Measurements from ENCODE around the gene HEPACAM. TPM values are rescaled to one million over a fixed set of nuclear protein-coding genes. Genes with fewer than 3 reads are reported as not detected.

Gene HEPACAM
- total RNA-seq, 1 donor from 2014 or later = 0.37 TPM

DNA sequence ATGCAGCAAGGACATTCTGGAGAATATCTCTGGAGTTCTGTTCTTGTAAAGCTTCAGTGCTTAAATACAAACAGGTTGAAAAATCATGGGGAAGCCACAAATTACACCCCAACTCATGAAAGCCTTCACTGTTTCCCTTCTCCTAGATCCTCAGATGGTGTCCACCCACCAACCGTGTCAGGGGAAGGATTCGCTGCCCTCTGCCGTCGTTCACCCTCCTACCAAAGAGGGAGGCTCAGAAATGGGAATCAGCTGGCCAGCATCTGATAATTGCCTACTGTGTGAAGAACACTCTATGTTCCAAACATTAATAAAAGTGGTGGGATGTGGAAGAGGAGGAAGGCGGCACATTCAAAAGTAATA is 7.4 kb upstream of the HEPACAM start:
- no peak for DNase-seq (ENCODE audit: low spot score)

DNA sequence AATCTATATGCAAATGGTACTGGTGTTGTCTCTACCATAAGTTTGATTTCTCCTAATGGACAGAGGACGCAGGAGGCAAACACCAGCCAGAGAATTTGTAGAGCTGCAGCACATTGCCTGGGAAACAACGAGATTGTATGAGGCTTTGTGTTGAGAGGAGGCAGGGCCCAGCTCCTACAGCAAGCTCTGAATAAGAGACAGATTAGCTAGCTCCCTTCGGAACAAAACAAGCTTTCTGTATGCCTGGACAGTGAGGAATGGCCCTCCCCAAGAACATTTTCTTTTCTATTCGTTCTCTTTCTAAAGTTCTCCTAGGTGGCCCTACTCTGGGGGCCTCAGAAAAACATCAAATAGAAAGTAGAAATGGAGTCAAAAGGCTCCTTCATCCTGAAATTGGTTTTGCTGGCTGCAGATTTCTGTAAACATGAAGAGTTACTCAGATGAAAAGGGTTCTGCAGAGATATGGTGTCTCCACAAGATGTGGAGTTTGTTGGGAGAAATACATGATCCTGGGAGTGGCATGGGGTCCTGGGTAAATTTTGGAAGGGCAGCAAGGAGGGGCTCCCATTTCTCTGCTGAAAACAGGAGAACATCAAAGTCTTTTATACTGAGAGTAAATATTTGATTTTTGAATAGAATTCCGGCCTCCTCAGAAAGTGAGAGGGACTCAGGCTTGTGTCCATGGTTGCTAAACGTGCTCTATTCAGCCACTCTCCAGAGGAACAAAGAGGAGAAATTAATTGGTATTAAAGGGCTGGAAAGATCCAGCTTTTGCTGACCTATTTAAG is 6.8 kb upstream of the HEPACAM start:
- DNase-seq (ENCODE audit: low spot score) = no peak

DNA sequence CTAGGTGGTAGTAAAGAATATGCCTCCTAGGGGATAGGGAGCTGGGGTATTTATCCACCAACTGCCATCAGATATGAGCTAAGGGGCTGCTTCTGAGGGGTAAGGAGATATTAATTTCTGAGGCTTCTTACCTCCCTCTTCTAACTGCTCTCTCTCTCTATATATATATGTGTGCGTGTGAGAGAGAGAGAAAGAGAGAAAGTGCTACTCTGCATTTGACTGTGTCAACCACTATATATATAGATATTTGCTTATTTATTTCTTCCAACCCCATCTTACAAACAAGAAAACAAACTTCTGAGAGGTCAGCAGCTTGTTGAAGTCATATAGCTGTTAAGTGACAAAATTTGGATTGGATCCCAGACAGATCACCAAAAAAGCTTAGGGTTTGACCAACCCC is 5.9 kb upstream of the HEPACAM start:
- DNase-seq (ENCODE audit: low spot score) = no peak

GRCh38 chr11:124938970-124939369 is 3.1 kb upstream of the HEPACAM start:
- DNase-seq (ENCODE audit: low spot score) = no peak

DNA sequence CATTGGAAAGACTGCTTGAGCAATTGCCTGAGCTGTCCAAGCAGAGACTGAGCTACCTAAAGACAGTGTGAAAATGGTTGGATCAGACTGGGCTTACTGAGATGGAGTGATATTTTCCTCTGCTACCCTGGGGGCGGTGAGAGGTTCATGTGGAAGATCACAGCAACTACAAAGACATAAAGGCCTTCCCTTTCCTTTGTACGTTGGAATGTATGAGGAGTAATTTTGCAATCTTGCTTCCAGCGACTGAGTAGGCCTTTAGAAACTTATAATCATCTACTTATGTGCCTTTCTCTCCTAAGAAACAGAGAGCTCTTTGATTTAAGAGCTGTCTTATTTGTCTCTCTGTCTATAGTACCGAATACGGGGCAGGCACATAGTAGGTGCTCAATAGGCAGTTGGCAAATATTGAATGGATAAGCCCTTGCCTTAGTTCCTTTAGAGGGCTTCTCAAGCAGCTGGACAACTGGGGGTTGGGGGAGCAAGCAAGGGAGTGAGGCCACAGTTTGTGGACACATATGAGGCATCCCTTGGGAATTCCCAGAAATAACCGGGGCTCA is 2.4 kb upstream of the HEPACAM start:
- no peak for DNase-seq (ENCODE audit: low spot score)

- no peak for DNase-seq (ENCODE audit: low spot score)
Measured at GRCh38 chr11:124937336-124937935, 1.6 kb upstream of the HEPACAM start.

GRCh38 chr11:124934862-124935547 is 842 bp downstream of the HEPACAM start:
- no peak for DNase-seq (ENCODE audit: low spot score)

DNA sequence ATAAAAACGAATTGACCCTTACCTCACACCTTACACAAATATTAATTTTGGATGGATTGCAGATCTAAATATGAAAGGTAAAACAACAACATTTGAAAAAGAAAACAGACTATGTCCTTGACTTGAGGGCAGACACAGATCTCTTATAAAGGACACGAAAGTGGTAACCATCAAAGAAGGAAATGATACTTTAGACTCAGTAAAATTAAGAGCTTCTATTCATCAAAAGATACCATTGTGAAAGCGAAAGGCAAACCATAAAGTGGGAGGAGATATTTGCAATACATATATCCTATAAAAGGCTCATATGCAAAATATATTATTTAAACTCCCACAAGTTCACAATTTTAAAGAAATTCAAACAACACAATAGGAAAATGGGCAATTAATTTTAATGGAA is 5.0 kb downstream of the HEPACAM start:
- DNase-seq (ENCODE audit: low spot score) = no peak

- DNase-seq (ENCODE audit: low spot score) = no peak
Measured at GRCh38 chr11:124928942-124929665, 6.7 kb downstream of the HEPACAM start.

DNA sequence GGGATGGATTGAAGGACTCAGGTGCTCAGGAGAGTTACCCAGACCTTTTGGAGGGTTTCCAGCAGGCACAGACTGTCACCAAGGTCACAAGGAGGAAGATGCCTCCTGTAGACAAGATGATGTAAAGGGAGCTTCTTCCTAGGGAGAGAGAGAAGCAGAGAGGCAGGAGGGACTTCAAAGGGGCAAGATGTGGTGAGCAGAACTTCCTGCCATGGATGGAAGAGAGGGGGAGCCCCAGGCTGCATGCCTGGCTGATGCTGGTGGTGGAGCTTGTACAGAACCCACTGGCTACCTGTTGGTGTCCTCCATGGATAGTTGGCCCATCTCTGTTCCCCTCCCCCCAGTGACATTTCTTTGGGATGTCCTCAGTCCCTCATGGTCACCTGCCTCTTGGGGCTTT is 12.6 kb downstream of the HEPACAM start:
- DNase-seq (ENCODE audit: low spot score) = no peak

DNA sequence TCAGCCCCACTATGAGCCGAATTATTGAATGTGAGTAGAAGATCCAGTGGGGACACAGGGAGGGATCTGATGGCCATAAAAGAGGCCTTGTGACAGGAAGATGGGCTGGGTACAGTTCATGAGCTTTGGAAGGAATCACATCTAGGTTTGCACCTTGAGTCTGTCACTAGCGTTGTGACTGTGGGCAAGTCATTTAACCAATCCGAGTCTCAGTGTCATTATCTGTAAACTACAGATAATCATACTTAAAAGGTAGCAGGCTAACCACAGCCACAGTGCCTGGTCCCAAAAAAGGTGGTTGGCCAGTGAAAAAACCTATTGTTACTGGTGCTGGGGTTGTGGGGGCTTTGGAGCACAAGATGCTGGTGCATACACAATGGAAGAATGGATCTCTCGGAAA is 13.0 kb downstream of the HEPACAM start:
- DNase-seq (ENCODE audit: low spot score) = no peak

DNA sequence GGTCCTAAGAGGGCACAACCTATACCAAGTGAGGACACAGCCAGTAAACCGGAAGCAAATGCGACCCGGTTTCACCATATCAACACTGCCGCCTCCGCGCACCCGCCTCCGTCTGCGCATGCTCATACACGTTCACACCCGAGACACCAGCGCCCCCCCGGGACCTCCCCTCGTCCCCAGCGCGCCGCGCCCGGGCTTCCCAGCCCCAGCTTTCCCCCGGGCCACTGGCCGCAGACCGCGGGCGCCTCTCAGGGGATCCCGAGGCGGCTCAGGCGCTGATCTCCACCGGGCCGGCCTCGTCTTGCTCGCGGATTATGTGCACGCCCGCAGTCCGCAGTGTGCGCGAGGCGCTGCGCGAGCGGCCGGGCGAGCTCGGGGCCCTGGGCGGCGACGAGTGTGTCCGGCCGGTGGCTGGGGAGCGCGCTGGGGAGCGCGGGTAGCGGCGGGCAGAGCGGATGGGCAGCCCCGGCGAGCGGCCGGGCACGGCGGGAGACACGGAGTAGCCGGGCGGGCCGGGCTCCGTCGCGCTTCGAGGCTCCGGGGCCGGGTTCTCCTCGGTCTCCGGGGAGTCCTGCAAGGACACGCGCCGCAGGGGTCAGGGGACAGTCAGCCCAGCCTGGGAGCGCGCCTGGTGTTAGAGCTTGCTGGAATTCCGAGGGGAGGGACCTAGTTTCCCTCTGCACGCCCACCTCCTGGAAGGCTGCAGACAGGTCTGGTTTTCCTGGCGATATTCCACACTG is 14.8 kb downstream of the HEPACAM start:
- peak; percentile 62 for DNase-seq (ENCODE audit: low spot score)

DNA sequence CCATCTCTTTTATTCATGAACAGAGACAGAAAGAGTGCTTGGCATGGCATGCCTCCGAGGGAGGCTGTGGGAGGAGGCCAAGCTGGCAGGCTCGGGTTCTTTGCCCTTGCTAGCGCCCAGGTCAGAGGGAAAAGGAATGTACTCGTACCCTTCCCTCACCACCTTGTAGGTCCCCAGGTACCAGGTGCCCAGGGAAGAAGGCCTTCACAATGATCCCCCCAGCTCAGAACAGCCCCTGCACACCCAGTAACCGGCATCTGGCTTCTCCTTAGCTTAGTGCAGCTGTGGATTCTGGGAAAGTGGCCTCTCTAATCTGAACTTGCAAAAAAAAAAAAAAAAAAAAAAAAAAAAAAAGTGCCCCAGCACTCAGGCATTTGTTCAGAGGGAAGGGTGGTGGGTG is 15.5 kb downstream of the HEPACAM start:
- no peak for DNase-seq (ENCODE audit: low spot score)

DNA sequence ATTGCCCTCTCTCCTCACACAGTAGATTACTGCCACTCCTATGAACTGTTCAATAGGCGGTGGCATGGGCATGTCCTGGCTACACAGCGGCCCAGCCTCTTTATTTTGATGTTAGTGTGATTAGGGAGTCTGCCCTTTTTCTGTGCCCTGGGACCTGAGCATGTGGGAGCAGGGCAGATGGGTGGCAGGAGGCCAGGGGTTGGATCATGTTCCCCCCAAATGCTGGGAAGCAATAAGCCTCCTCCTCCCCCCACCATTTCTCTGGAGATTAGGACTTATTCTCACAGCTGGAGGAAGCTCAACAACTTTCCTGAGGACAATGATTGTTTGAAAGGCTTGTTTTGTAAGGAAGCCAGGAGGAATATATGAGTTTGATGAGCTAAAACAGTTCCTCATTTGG is 15.9 kb downstream of the HEPACAM start:
- no peak for DNase-seq (ENCODE audit: low spot score)

DNA sequence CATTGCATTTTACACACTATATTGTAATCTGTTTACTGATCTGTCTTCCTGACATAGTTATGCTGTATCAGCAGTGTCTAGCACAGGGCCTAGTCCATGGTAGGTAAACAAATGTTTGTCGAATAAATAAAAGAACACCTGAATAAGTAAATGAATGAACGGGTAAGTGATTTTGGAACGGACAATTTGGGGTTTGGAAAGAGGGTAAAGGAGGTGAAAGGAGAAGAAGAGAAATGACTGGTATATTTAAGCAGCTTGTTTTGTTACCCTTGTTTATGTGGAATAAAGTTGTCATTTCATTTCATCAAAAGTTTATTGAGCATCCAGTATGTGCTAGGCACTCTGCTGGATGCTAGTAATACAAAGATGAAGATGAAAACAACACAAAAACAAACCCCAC is 16.9 kb downstream of the HEPACAM start, which contains the start of gene HEPN1:
TSS of gene HEPN1 (plus strand) at position 301 of the 400 bp plus-strand sequence.
- no peak for DNase-seq (ENCODE audit: low spot score)

DNA sequence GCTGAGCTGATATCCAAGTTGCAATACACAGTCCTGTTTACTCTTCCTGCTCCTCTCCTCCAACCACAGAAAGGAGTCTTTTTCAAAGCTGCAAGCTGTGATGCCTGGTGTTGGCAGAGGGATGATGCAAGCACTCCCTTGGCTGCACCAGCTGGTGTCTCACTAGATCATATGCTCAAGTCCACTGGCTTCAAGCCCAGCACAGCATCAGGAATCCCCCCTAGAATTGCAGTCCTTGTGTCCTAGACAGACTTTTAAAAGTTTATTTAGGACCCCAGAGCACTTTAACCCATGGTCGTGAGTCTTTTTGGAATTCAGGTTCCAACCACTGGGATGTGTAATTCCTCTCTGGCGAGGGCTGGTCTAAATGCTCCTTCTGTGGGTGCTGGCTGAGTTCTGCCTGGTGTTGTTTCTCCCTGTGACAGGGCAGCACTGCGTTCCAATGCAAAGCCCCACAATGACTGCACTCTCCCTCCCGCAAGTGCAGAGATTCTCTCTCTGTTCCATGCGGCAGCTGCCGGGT is 18.7 kb downstream of the HEPACAM start:
- no peak for DNase-seq (ENCODE audit: low spot score)

GRCh38 chr11:124916370-124916710 is 19.5 kb downstream of the HEPACAM start:
- no peak for DNase-seq (ENCODE audit: low spot score)

DNA sequence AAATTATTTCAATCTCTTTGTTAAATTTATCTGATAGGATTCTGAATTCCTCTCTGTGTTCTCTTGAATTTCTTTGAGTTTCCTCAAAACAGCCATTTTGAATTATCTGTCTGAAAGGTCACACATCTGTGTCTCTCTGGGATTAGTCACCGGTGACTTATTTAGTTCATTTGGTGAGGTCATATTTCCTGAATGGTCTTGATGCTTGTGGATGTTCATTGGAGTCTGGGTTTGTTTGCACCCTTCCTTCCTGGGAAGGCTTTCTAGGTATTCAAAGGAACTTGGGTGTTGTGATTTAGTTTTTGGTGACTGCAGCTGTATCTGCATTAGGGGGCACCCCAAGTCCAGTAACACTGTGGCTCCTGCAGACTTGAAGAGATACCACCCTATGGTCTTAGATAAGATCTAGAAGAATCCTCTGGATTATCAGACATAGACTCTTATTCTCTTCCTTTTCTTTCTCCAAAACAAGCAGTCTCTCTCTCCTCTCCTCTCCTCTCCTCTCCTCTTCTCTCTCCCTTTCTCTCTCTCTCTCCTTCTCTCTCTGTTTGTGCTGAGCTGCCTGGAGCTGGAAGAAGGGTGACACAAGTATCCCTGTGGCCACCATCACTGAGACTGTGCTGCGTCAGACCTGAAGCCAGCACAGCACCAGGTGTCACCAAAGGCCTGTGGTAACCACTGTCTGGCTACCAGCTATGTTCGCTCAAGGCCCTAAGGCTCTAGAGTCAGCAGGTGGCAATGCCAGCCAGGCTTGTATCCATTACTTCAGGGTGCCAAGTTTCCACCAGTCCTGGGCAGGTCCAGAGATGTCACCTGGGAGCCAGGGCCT is 20.1 kb downstream of the HEPACAM start:
- no peak for DNase-seq (ENCODE audit: low spot score)

DNA sequence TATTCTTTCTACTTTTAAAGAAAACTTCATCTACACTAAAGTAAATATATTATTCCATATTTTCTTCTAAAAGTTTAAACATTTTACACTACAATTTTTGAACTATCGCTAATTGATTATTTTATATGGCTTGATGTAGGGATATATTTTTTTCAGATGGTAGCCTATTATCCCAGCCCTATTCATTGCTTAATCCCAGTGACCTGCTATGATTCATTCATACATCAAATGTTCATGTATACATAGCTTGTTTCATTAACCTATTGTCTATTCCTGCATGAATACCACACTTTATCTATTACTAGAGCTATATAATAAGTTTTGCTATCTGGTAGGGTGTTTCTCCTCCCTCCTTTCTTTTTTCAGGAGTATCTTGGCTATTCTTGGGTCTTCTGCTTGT is 33.2 kb downstream of the HEPACAM start:
- no peak for DNase-seq (ENCODE audit: low spot score)

- DNase-seq (ENCODE audit: low spot score) = no peak
Measured at GRCh38 chr11:124900464-124900863, 35.4 kb downstream of the HEPACAM start.
